ENCODE results near the gene BRIP1.

DNA sequence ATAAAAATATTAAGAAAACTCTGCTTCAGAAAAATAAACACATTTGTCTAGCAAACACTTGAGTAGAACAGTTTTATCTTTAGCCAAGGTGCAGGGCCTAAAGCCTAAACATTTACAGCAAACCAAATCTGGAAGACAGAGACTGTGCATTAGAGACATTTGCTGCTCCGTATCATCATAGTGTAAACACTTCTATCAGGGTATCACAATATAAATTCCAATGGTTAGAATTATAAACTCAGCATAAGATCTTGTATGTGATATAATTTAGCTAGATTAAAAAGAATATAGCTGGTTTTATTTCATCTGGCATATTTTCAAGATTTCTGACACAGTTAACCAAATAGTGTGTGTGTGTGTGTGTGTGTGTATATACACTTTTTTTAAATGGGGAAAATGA lies 138.6 kb downstream of the BRIP1 start:
- TF ChIP-seq CSDC2 (CRISPR knock-in tag; IDR thresholded peaks at IDR 0.05): no peak
- TF ChIP-seq, protein P1, sequence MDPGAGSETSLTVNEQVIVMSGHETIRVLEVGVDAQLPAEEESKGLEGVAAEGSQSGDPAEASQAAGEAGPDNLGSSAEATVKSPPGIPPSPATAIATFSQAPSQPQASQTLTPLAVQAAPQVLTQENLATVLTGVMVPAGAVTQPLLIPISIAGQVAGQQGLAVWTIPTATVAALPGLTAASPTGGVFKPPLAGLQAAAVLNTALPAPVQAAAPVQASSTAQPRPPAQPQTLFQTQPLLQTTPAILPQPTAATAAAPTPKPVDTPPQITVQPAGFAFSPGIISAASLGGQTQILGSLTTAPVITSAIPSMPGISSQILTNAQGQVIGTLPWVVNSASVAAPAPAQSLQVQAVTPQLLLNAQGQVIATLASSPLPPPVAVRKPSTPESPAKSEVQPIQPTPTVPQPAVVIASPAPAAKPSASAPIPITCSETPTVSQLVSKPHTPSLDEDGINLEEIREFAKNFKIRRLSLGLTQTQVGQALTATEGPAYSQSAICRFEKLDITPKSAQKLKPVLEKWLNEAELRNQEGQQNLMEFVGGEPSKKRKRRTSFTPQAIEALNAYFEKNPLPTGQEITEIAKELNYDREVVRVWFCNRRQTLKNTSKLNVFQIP (CRISPR knock-in tag; IDR thresholded peaks at IDR 0.05; ENCODE audit: borderline replicate concordance, low read depth): no peak

All from SK-N-SH treated with all-trans-retinoic acid at 6 μM for 48 hours (cell line).